Measurements from ENCODE around the gene NAALADL1.
"Not testable (repeated sequence)": the region's sequence is repeated elsewhere in the genome, so short reads cannot be mapped to it uniquely, and the experiment has no call there.

NAALADL1 gene

GRCh38 chr11:65013130-65013887, 45.0 kb downstream of the NAALADL1 start:
- DNase-seq = peak; percentile 88

DNA sequence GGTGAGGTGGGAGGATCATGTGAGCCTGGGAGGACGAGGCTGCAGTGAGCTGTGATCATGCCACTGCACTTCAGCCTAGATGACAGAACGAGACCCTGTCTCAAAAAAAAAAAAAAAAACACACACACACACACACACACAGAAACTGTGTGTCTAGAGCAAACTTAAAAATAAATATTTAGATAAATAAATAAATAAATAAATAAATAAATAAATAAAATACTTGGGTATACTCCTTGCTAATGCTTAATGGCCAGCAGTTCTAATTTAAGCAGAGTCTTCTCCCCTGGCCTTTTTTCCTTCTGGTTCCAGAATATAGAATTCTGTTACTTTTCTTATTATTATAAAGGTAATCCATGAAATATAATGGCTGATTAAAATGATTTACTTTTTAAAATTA, 49.5 kb downstream of the NAALADL1 start:
- no peak for DNase-seq

- DNase-seq = no peak
Observed at GRCh38 chr11:65008016-65008415, 50.3 kb downstream of the NAALADL1 start.

DNA sequence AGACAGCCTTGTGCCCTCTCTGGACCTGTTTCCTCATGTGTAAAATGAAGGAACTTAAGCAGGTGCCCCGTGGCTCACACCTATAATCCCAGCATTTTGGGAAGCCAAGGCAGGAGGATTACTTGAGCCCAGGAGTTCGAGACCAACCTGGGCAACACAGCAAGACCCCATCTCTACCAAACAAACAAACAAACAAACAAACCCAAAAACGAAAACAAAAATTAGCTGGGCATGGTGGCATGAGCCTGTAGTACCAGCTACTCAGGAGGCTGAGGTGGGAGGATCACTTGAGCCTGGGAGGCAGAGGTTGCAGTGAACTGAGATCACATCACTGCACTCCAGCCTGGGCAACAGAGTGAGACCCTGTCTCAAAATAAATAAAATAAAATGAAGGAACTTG, 54.4 kb downstream of the NAALADL1 start:
- not testable (repeated sequence) for DNase-seq

- peak; percentile 53 for DNase-seq
Observed at GRCh38 chr11:65003282-65003681, 55.1 kb downstream of the NAALADL1 start.

GRCh38 chr11:65002706-65003105, 55.6 kb downstream of the NAALADL1 start:
- no peak for DNase-seq

- DNase-seq = no peak
Observed at GRCh38 chr11:64999478-64999877, 58.9 kb downstream of the NAALADL1 start.

- DNase-seq = no peak
Observed at GRCh38 chr11:64998690-64999431, 59.5 kb downstream of the NAALADL1 start.

DNA sequence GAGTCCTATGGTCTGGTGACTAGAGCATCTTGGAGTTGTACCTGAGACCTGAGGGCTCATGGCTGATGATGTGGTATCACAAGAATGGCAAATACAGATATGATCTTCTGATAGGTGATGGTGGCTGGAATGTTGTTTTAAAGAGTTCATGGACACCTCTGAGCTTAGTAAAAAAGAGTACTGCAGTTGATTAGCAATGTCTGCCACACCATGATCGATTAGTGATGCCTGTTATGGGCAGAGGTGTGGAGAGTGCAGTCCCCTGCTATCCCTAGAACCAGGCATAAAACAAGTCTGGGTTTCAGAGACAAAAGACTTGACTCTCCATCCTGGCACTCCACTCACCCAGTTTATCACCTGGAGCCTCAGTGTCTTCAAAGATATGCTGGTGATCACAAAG, 60.2 kb downstream of the NAALADL1 start:
- DNase-seq = no peak

DNA sequence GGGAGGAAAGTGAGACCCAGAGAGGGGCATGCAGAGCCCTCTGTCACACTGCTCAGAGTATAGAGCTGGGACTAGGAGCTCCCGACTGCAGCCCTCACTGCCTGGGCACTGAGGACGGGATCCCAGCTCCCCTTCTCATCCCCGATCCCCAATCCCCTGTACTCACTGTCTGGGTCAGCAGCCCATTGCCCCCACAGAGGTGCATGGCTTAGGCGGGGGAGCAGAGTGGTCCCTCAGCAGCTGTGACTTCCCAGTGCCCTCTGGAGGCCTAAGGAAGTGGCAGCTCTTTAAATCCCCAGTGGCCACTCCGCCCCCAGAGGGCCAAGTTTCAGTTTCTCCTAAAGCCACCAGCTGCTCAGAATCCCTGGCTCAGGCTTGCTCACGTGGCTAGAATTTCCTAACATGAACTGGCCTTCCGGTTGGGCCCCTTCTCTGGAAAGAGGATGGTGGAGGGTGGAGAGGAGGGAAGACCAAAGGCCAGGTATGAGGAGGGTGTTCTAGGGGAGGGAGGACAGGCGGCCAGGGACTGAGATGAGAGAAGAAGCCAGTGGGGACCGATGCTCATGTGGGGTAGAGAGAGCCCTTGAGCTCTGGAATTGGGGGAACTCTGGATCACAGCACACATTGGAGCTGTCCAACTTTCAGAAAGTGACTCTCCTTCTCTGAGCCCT, 61.5 kb downstream of the NAALADL1 start, which contains the start of gene BATF2:
Gene BATF2, minus strand, starts transcription at position 262 of the 671 bp plus-strand sequence. Its CDS starts 57 bp downstream, at position 205.
- DNase-seq = peak; percentile 74

DNA sequence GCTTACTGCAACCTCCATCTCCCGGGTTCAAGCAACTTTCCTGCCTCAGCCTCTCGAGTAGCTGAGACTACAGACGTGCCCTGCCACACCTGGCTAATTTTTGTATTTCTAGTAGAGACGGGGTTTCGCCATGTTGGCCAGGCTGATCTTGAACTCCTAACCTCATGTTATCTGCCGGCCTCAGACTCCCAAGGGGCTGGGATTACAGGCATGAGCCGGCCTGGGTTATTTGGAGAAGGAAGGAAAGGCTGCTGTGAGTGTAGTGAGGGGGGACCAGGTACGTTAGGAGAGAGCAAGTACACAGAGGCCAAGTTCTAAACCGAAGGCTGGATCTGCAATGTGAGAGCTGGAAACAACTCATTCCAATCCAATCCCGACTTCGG, 62.0 kb downstream of the NAALADL1 start:
- no peak for DNase-seq

Data from fibroblast of skin of back (primary cell).